HepG2 (cell line): ENCODE measurements around the gene PSENEN. TPM values are rescaled to one million over a fixed set of nuclear protein-coding genes. Genes with fewer than 3 reads are reported as not detected.

Experiments used
- ADNP ChIP-seq: sonication (generic); formaldehyde crosslinking; IDR thresholded peaks from 2 replicates; pipeline ENCODE4 v1.4.0; 2020; ENCODE audit warnings: missing genetic modification reagents
- ARNT ChIP-seq: fragments of 450-650 bp; IDR thresholded peaks from 2 replicates; pipeline ENCODE4 v1.6.1; 2017
- ATF1 ChIP-seq: IDR thresholded peaks from 2 replicates; pipeline ENCODE4 v1.6.1; 2016; ENCODE audit warnings: mild to moderate bottlenecking, control low read depth
- CCAR2 ChIP-seq: fragments of 200-400 bp; formaldehyde crosslinking; optimal IDR thresholded peaks from 2 replicates; pipeline ENCODE3; 2018; ENCODE audit warnings: low read depth, mild to moderate bottlenecking, low read length, moderate library complexity
- CREB1 ChIP-seq, 2 experiments: fragments of 450-650 bp in 1 of 2; IDR thresholded peaks; 2 replicates each; pipeline ENCODE4 v1.6.1; 2016 to 2017; ENCODE audit warnings: control low read depth in 1 of 2, mild to moderate bottlenecking in 1 of 2, missing compliant biosample characterization in 1 of 2, missing genetic modification characterization in 1 of 2
- CREBL2 ChIP-seq: sonication (generic); formaldehyde crosslinking; IDR thresholded peaks from 2 replicates; pipeline ENCODE4 v1.8.1; 2023; ENCODE audit warnings: missing genetic modification reagents, mild to moderate bottlenecking, borderline replicate concordance
- DZIP1 ChIP-seq: sonication (generic); formaldehyde crosslinking; IDR thresholded peaks from 2 replicates; pipeline ENCODE4 v1.5.0; 2020; ENCODE audit warnings: mild to moderate bottlenecking, missing genetic modification reagents
- ELK4 ChIP-seq: sonication (generic); formaldehyde crosslinking; IDR thresholded peaks from 2 replicates; pipeline ENCODE4 v1.9.0; 2021; ENCODE audit warnings: missing genetic modification reagents, borderline replicate concordance
- HOXA9 ChIP-seq: sonication (generic); formaldehyde crosslinking; IDR thresholded peaks from 2 replicates; pipeline ENCODE4 v1.8.1; 2022; ENCODE audit warnings: missing genetic modification reagents, mild to moderate bottlenecking, moderate library complexity, borderline replicate concordance
- MTF2 ChIP-seq: sonication (generic); formaldehyde crosslinking; IDR thresholded peaks from 2 replicates; pipeline ENCODE4 v1.5.0; 2020; ENCODE audit warnings: missing genetic modification reagents, borderline replicate concordance
- PHB2 ChIP-seq: fragments of 450-650 bp; IDR thresholded peaks from 2 replicates; pipeline ENCODE4 v1.6.1; 2018; ENCODE audit not compliant: partially characterized antibody
- PRDM15 ChIP-seq: sonication (generic); formaldehyde crosslinking; IDR thresholded peaks from 2 replicates; pipeline ENCODE4 v1.4.0; 2020; ENCODE audit warnings: missing genetic modification reagents
- RBM22 ChIP-seq: fragments of 200-400 bp; formaldehyde crosslinking; optimal IDR thresholded peaks from 2 replicates; pipeline ENCODE3; 2017; ENCODE audit warnings: mild to moderate bottlenecking, low read length, moderate library complexity
- ZBTB44 ChIP-seq: sonication (generic); formaldehyde crosslinking; IDR thresholded peaks from 2 replicates; pipeline ENCODE4 v1.4.0; 2020; ENCODE audit warnings: missing genetic modification reagents
- ZNF737 ChIP-seq: sonication (generic); formaldehyde crosslinking; IDR thresholded peaks from 2 replicates; pipeline ENCODE4 v1.5.0; 2020; ENCODE audit warnings: missing genetic modification reagents, mild to moderate bottlenecking, borderline replicate concordance
- polyA plus RNA-seq, 8 experiments: library from polyadenylated mRNA; depleted of rRNA in 3 of 8; stranded (reverse) in 7 of 8; unstranded in 1 of 8; fragments of >200 nt; fragmentation: Illumina TruSeq in 4 of 8; extraction: Trizol in 4 of 8; gene quantifications; 2 replicates each; pipeline versions ENCODE4 v1.2.1 to v1.2.3, GENCODE V29; 2011 to 2016; ENCODE audit warnings: low read depth in 4 of 8, missing spikeins in 1 of 8, mixed read lengths in 1 of 8; ENCODE audit not compliant: insufficient read depth in 1 of 8
- total RNA-seq, 5 experiments: library from RNA; depleted of rRNA; stranded (reverse); fragments of >200 nt; fragmentation: Illumina TruSeq; extraction: Trizol; gene quantifications; 2 replicates each; pipeline ENCODE4 v1.2.3, GENCODE V29; 2016; ENCODE audit warnings: low read depth in 1 of 5
- TF ChIP-seq, protein P1 (sequence below): sonication (generic); formaldehyde crosslinking; conservative IDR thresholded peaks from 2 replicates; pipeline ENCODE4 v1.4.0; 2020; ENCODE audit warnings: missing genetic modification reagents
- TF ChIP-seq, protein P2 (sequence below): sonication (generic); formaldehyde crosslinking; IDR thresholded peaks from 2 replicates; pipeline ENCODE4 v1.5.0; 2020; ENCODE audit warnings: missing genetic modification reagents

The PSENEN gene
- total and polyA plus RNA-seq, 2 of the 13 experiments (the other 11 are each of a cell fraction or from before 2014, with no cell fraction given) = 16.9 to 34.2 TPM

- no peak for TF ChIP-seq ZBTB44
- peak; percentile 80 for TF ChIP-seq CREB1 (IDR thresholded peaks at IDR 0.05)
- TF ChIP-seq CREB1 (CRISPR knock-in tag; IDR thresholded peaks at IDR 0.05) = peak; percentile 84
- TF ChIP-seq PRDM15 (CRISPR knock-in tag) = no peak
- no peak for TF ChIP-seq ZNF737 (CRISPR knock-in tag)
- TF ChIP-seq MTF2 (CRISPR knock-in tag) = peak; percentile 84; the same call in 1 of the 2 replicates
- no peak for TF ChIP-seq ARNT
- TF ChIP-seq, protein P1, sequence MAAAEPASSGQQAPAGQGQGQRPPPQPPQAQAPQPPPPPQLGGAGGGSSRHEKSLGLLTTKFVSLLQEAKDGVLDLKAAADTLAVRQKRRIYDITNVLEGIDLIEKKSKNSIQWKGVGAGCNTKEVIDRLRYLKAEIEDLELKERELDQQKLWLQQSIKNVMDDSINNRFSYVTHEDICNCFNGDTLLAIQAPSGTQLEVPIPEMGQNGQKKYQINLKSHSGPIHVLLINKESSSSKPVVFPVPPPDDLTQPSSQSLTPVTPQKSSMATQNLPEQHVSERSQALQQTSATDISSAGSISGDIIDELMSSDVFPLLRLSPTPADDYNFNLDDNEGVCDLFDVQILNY = peak; percentile 48; the same call in 1 of the 2 replicates
- no peak for TF ChIP-seq HOXA9 (CRISPR knock-in tag)
- no peak for TF ChIP-seq DZIP1 (CRISPR knock-in tag)
- no peak for TF ChIP-seq CCAR2
- TF ChIP-seq, protein P2, sequence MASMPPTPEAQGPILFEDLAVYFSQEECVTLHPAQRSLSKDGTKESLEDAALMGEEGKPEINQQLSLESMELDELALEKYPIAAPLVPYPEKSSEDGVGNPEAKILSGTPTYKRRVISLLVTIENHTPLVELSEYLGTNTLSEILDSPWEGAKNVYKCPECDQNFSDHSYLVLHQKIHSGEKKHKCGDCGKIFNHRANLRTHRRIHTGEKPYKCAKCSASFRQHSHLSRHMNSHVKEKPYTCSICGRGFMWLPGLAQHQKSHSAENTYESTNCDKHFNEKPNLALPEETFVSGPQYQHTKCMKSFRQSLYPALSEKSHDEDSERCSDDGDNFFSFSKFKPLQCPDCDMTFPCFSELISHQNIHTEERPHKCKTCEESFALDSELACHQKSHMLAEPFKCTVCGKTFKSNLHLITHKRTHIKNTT (CRISPR knock-in tag) = no peak
- no peak for TF ChIP-seq RBM22
- no peak for TF ChIP-seq ADNP (CRISPR knock-in tag)
- no peak for TF ChIP-seq CREBL2 (CRISPR knock-in tag)
- no peak for TF ChIP-seq PHB2
- no peak for TF ChIP-seq ELK4 (CRISPR knock-in tag)
- peak; percentile 80 for TF ChIP-seq ATF1 (CRISPR knock-in tag)
Observed at GRCh38 chr19:35702223-35703012, 43.0 kb upstream of the PSENEN start (continued).
